ENCODE results near the gene SLC6A11.

Gene SLC6A11

GRCh38 chr3:10941972-10942371 lies 125.9 kb downstream of the SLC6A11 start:
- Histone ChIP-seq H4K20me1 (peaks cover 0 to 5% (median 0%) of the 10 kb centered on the region in 11 experiments; a peak in 2 of 22 replicates), H3K4me2 (no peak overlapping the region), H3K9me3 (replicated peaks in 1 of 11) (peaks cover 0 to 12% (median 9%) of the 10 kb centered on the region in 11 experiments; a peak in 14 of 22 replicates), H3K27ac (no peak overlapping the region), H3K4me1 (no peaks in the 10 kb centered on the region), H3K4me3 (no peak overlapping the region), H3K9ac (no peak overlapping the region), H3K36me3 (no peaks in the 10 kb centered on the region), H3K27me3 (no peaks in the 10 kb centered on the region)
- no peak for TF ChIP-seq Cebpa-rat (IDR thresholded peaks at IDR 0.05)

GRCh38 chr3:10942690-10943205 lies 126.7 kb downstream of the SLC6A11 start:
- H3K4me1 ChIP-seq, result no peaks in the 10 kb centered on the region
- no peak for TF ChIP-seq Cebpa-rat (IDR thresholded peaks at IDR 0.05)
- no peaks in the 10 kb centered on the region for H3K36me3 ChIP-seq
- H3K27ac ChIP-seq, result no peak overlapping the region
- H3K4me2 ChIP-seq, result no peak overlapping the region
- H3K27me3 ChIP-seq, result no peaks in the 10 kb centered on the region
- H4K20me1 ChIP-seq, result peaks cover 0 to 5% (median 0%) of the 10 kb centered on the region in 11 experiments; a peak in 2 of 22 replicates
- no peak overlapping the region for H3K9ac ChIP-seq
- no peak overlapping the region for H3K4me3 ChIP-seq
- peaks cover 0 to 12% (median 9%) of the 10 kb centered on the region in 11 experiments; a peak in 14 of 22 replicates for H3K9me3 ChIP-seq (replicated peaks in 1 of 11)

GRCh38 chr3:10944866-10945265 lies 128.8 kb downstream of the SLC6A11 start:
- Histone ChIP-seq H3K36me3 (no peaks in the 10 kb centered on the region), H3K9ac (no peak overlapping the region), H3K4me2 (no peak overlapping the region), H3K27ac (no peak overlapping the region), H4K20me1 (peaks cover 0 to 5% (median 0%) of the 10 kb centered on the region in 11 experiments; a peak in 2 of 22 replicates), H3K9me3 (replicated peaks in 1 of 11) (peaks cover 0 to 12% (median 9%) of the 10 kb centered on the region in 11 experiments; a peak in 14 of 22 replicates), H3K27me3 (no peaks in the 10 kb centered on the region), H3K4me3 (no peak overlapping the region), H3K4me1 (no peaks in the 10 kb centered on the region)
- no peak for TF ChIP-seq Cebpa-rat (IDR thresholded peaks at IDR 0.05)

GRCh38 chr3:10945683-10946287 lies 129.8 kb downstream of the SLC6A11 start:
- H3K27ac ChIP-seq, result no peak overlapping the region
- H3K4me2 ChIP-seq, result no peak overlapping the region
- peaks cover 0 to 2% (median 0%) of the 10 kb centered on the region in 10 experiments; a peak in 3 of 20 replicates for H3K4me1 ChIP-seq
- H3K27me3 ChIP-seq, result no peaks in the 10 kb centered on the region
- H3K36me3 ChIP-seq, result no peaks in the 10 kb centered on the region
- TF ChIP-seq Cebpa-rat (IDR thresholded peaks at IDR 0.05), result no peak
- peaks cover 0 to 12% (median 9%) of the 10 kb centered on the region in 11 experiments; a peak in 14 of 22 replicates for H3K9me3 ChIP-seq (replicated peaks in 1 of 11)
- no peak overlapping the region for H3K9ac ChIP-seq
- H4K20me1 ChIP-seq, result peaks cover 0 to 5% (median 0%) of the 10 kb centered on the region in 11 experiments; a peak in 2 of 22 replicates
- H3K4me3 ChIP-seq, result no peak overlapping the region

GRCh38 chr3:10946526-10946925 lies 130.5 kb downstream of the SLC6A11 start:
- no peak for TF ChIP-seq Cebpa-rat (IDR thresholded peaks at IDR 0.05)
- peaks cover 0 to 5% (median 0%) of the 10 kb centered on the region in 11 experiments; a peak in 2 of 22 replicates for H4K20me1 ChIP-seq
- H3K4me2 ChIP-seq, result no peak overlapping the region
- no peak overlapping the region for H3K27ac ChIP-seq
- H3K9ac ChIP-seq, result no peak overlapping the region
- H3K9me3 ChIP-seq (replicated peaks in 1 of 11), result peaks cover 0 to 12% (median 9%) of the 10 kb centered on the region in 11 experiments; a peak in 14 of 22 replicates
- no peaks in the 10 kb centered on the region for H3K36me3 ChIP-seq
- H3K4me1 ChIP-seq, result peaks cover 0 to 8% (median 3%) of the 10 kb centered on the region in 10 experiments; a peak in 6 of 20 replicates
- no peaks in the 10 kb centered on the region for H3K27me3 ChIP-seq
- no peak overlapping the region for H3K4me3 ChIP-seq

GRCh38 chr3:10948326-10948725 lies 132.3 kb downstream of the SLC6A11 start:
- H3K27ac ChIP-seq, result no peak overlapping the region
- no peak for TF ChIP-seq Cebpa-rat (IDR thresholded peaks at IDR 0.05)
- H3K4me3 ChIP-seq, result no peak overlapping the region
- no peaks in the 10 kb centered on the region for H3K36me3 ChIP-seq
- H3K27me3 ChIP-seq, result no peaks in the 10 kb centered on the region
- no peak overlapping the region for H3K9ac ChIP-seq
- no peak overlapping the region for H3K4me2 ChIP-seq
- H3K9me3 ChIP-seq (replicated peaks in 1 of 11), result no peaks in the 10 kb centered on the region
- H3K4me1 ChIP-seq, result peaks cover 0 to 20% (median 6%) of the 10 kb centered on the region in 10 experiments; a peak in 16 of 20 replicates
- H4K20me1 ChIP-seq, result peaks cover 0 to 5% (median 0%) of the 10 kb centered on the region in 11 experiments; a peak in 2 of 22 replicates

- H3K4me2 ChIP-seq, result no peak overlapping the region
- H3K9me3 ChIP-seq (replicated peaks in 1 of 11), result no peaks in the 10 kb centered on the region
- no peak for TF ChIP-seq Cebpa-rat (IDR thresholded peaks at IDR 0.05)
- no peak overlapping the region for H3K4me3 ChIP-seq
- H4K20me1 ChIP-seq, result peaks cover 0 to 5% (median 0%) of the 10 kb centered on the region in 11 experiments; a peak in 2 of 22 replicates
- no peak overlapping the region for H3K27ac ChIP-seq
- H3K27me3 ChIP-seq, result no peaks in the 10 kb centered on the region
- no peaks in the 10 kb centered on the region for H3K36me3 ChIP-seq
- no peak overlapping the region for H3K9ac ChIP-seq
- peaks cover 8 to 29% (median 14%) of the 10 kb centered on the region in 10 experiments; a peak in 19 of 20 replicates for H3K4me1 ChIP-seq
These were observed 133.2 kb downstream of the SLC6A11 start for GRCh38 chr3:10949197-10949596.

GRCh38 chr3:10950476-10951294 lies 134.7 kb downstream of the SLC6A11 start:
- Histone ChIP-seq H3K4me2 (peak overlapping the region in 5 of 11 experiments; percentile 1 to 40 (median 16); a peak in 7 of 22 replicates), H3K4me3 (no peak overlapping the region), H3K4me1 (peaks cover 12 to 44% (median 27%) of the 10 kb centered on the region in 10 experiments; a peak in 19 of 20 replicates), H3K36me3 (no peaks in the 10 kb centered on the region), H3K27ac (peak overlapping the region in 1 of 11 experiments; percentile 43; a peak in 1 of 22 replicates), H3K9me3 (replicated peaks in 1 of 11) (no peaks in the 10 kb centered on the region), H3K27me3 (no peaks in the 10 kb centered on the region), H4K20me1 (no peaks in the 10 kb centered on the region; a peak in 2 of 22 replicates), H3K9ac (no peak overlapping the region)
- TF ChIP-seq Cebpa-rat (IDR thresholded peaks at IDR 0.05), result no peak

Measured in BLaER1 treated with 17β-estradiol and CSF1 and Interleukin-3, amounts not matched to agents 10 nM and 100 nM (cell line).